Hindlimb muscle (tissue), 1 donor: ENCODE data around the gene GALNT7. TPM values are rescaled to one million over a fixed set of nuclear protein-coding genes. Genes with fewer than 3 reads are reported as not detected.

Experiments
- DNase-seq: peaks from one replicate; pipeline ENCODE4 v3.0.0-alpha.2; 2013
- polyA plus RNA-seq: library from polyadenylated mRNA; unstranded; fragments of 120-200 nt; gene quantifications from one replicate; pipeline ENCODE4 v1.2.1, GENCODE V29; 2013; ENCODE audit not compliant: insufficient read length

The GALNT7 gene
- polyA plus RNA-seq, 1 donor = 25.7 TPM

DNA sequence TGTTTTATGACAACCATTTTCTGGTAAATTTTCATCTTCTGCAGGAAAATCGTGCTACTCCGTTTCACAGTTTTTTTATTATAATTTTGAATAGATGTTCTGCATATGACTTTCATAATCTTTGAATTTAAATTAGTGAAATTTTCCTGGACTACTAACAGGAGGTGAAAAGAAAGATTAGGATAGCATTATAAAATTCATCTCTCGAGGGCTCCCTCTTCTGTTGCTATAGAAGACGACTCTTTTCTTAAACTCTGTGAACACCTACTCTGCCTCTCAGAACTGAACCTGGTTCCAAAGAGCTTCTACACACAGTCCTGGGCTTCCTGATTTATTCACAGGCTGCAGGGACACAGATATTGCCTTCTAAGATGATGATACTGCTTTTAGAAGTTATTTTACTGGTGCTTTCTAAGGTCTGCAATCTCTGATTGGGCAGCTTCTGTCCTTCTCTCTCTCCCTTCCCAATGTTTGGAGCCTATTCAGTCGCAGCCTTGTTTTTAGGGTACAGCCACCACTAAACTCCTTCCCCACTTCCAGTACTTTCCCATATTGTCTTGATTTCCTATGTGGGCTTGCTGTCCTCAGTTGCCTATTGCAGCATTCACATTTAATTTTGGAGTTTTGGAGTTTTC lies 192.1 kb downstream of the GALNT7 start:
- no peak for DNase-seq

DNA sequence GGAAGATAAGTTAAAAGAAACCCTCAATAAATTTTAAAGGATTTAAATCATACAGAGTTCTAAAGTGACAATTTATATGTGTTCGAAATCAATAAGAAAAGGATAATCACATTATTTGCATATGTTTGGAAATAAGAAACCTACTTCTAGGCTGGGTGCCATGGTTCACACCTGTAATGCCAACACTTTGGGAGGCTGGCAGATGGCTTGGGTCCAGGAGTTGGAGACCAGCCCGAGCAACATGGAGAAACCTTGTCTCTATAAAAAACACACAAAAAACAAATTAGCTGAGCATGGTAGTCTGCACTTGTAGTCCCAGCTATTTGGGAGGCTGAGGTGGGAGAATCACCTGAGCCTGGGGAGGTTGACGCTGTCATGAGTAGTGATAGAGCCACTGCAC lies 194.1 kb downstream of the GALNT7 start:
- DNase-seq = no peak

DNA sequence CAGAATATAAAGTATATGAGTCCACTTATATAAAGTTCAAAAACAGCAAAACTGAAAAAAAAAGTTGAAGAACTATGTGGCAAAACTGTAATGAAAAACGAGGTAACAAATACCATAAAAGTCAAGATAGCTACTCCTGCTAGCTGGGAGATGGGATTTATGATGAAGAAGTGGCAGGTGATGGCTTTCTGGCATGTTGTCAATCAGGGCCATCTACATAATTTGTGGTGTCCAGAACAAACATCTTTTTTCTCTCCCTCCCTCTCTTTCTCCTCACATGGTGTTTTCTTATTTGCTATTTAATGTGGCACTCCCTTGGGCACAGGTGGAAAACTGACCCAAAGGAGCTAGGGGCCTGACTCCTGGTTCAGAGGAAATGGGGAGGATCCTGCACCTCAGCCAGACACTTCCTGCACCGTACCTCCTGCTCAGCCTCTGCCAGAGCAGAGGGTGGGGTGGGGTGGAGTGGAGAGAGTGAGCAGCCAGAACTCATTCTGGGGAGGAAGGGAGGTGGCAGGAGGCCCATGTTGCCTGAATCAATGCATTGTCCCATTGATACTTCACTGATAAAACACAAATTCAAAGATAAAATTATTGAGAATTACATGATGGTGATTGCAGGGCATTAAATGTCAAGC lies 196.9 kb downstream of the GALNT7 start:
- no peak for DNase-seq

DNA sequence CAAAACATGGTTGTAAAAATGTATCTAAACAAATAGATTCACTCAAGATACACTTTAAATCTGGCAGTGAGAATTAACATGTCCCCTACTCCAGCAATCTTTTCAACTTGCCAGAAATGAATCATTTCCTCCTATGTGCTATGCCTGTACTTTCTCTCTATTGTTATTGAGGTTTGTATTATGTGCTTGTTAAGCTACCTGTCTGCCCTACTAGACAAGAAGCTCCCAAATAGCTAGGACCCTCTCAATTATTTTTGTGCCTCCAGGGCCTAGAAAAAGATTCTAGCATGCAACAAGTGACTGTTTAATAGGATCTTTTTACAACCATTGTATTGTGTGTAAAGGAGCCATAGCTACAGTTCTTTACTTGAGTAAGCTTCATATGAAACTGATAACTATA lies 198.7 kb downstream of the GALNT7 start:
- DNase-seq = no peak

DNA sequence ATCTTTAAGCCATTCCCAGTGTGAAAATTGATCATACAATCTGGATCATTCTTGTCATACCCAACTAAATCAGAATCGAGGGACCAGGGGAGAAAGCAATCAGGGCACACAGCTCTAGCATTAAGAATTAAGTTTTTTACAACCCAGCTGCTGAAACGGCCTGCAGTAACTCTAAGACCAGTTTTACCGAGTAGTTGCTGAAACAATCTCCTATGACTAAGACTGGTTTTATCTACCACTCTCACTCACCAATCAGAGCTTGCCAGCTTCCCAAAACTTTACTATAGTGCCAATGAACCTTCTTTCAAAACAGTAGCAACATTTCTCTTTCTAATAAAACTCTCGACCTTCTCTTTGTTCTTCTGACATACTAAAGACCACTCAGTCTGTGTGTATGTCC lies 199.3 kb downstream of the GALNT7 start:
- no peak for DNase-seq

DNA sequence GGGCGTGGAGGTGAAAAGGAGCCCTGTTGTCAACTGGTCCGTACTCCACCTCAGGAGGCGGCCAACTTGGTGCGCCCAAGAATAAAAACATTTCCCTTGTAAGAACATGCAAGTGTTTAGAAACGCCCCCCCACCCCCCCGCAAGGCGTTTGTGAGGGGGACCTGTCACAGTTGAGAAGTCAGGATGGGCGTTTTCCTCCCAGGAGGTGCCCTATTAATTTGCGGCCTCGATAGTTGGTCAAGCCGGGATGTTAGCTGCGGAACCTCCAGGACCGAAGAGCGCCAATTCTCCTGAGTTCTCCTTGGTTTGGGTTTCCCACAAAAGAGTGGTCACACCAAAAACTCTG lies 201.5 kb downstream of the GALNT7 start:
- DNase-seq = no peak

DNA sequence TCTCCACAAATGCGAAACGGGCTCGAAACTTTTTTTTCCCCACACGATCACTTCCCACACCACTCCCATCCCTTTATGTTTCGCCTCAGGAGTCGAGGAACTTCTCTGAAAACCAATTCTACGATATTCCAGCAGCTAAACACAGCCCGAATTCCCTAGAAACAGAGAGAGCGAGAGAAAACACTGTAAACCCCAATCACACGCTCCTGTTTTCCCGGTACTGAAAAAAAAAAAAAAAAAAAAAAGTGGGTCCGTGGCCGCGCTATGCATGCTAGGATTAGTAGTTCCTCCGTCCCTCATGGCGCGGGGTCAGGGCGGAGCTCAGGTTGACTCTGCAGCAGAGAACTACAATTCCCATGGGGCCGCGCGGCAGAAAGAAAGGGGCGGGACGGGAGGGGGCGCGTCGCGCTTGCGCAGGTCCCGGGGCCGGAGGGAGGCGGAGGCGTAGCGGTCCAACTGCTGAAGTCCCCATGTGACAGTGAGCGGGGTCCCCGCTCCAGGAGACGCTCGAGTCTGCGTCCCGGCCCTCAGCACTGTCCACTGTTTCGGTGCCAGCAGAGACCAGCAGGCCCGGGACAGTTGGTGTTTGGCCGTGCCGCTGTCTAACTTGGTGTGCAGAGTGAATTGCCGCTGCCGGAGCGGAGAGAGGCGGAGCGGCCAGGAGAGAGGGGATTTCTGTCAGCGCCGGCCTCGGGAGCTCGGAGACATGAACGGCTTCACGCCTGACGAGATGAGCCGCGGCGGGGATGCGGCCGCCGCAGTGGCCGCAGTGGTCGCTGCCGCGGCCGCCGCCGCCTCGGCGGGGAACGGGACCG lies 202.1 kb downstream of the GALNT7 start, which contains the start of gene SAP30:
SAP30 (plus strand) TSS at position 478 of the 815 bp plus-strand sequence; CDS start at position 707, 229 bp downstream.
- DNase-seq = peak; percentile 99

DNA sequence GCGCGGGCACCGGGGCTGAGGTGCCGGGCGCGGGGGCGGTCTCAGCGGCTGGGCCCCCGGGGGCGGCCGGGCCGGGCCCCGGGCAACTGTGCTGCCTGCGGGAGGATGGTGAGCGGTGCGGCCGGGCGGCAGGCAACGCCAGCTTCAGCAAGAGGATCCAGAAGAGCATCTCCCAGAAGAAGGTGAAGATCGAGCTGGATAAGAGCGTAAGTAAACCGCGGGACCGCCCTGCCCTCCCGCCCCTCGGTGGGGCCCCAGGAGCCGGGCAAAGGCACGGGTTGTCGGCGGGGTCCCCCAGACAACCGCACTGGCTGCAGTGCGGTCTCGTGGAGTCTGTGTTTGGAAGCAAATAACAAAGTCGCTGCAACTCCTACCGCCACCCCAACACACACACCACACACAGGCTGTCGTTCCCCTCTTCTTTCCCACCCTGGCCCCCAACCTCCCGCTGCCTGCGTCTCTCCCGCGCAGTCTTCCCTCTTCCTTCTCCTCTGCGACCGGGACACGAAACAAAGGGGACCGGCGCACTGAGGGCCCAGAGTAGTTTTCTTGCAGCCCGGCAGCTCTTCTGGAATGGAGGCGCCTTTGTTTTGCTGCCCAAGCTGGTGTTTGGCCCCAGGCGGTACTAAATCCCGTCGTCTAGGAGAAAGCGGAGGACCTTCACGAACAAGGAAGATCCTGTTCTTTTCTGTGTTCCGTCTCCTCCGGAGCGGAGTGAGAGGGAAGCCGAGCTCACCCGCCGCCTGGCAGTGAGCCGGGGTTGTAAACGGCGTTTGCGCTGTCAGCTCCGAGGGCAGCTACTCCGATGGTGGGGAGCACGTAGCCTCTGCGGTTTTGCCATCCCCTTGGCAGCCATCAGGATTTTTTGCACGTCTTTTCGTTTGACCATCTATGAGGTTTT lies 202.9 kb downstream of the GALNT7 start:
- peak; percentile 86 for DNase-seq

Other genes with a start within 250 kb of the GALNT7 start
- gene HMGB2, start 165.5 kb downstream of the GALNT7 start, polyA plus RNA-seq = 131 TPM
- gene SAP30, start 202.1 kb downstream of the GALNT7 start, polyA plus RNA-seq = 10.9 TPM
- 1.2 TPM for gene SCRG1, start 230.3 kb downstream of the GALNT7 start, polyA plus RNA-seq